ENCODE measurements around the gene RPS15.

The RPS15 gene

DNA sequence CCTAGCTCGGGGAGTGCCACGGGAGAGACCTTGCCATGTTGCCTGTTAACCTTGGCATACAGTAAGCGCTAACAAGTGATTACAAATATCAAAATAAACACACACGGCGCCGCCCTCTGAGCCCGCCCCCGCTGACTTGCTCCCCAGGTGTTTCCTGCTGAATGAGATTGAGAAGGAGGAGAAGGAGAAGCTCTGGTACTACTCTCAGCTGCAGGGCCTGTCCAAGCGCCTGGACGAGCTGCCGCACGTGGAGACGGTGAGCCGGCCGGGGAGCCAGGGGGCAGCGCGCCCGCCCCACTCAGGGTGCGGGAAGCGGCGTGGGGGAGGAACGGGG, 16.8 kb downstream of the RPS15 start:
- no peak overlapping the region for H3K4me3 ChIP-seq (ENCODE audit: low read length)

DNA sequence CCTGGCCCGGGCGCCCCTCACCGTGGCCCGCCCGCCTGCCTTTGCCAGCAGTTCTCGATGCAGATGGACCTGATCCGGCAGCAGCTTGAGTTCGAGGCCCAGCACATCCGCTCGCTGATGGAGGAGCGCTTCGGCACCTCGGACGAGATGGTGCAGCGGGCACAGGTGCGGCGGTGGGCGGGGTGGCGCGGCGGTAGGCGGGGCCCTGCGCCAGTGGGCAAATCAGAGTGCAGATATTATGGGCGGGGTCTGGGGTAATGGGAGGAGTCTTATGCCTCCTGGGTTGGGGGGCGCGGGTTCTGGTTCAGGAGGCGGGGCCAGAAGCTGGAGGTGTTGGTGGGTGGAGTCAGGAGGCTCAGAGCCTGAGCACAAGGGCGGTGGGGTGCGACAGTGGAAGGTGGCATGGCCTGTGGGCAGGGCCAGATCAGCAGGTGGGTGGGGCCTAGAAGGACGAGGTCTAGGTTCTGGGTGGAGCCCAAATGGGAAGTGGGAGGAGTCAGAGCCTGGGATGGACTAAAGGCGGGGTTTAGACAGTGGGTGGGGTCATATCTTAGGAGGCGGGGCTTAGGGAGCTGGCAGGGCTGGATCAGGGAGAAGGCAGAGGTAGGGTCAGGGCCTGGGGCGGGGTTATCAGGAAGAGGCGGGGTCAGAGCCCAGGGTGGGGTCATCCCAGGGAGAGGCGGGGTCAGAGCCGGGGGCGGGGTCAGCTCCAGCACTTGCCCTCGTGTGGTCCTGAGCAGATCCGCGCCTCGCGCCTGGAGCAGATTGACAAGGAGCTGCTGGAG, 17.3 kb downstream of the RPS15 start:
- TF ChIP-seq ZNF274 (IDR thresholded peaks at IDR 0.05; ENCODE audit: low read depth, low read length): no peak
- no peak overlapping the region for H3K4me3 ChIP-seq (ENCODE audit: low read length)

More for the DNA sequence above, 16.8 kb downstream of the RPS15 start:
- TF ChIP-seq ZNF274 (IDR thresholded peaks at IDR 0.05; ENCODE audit: low read depth, low read length): no peak

DNA sequence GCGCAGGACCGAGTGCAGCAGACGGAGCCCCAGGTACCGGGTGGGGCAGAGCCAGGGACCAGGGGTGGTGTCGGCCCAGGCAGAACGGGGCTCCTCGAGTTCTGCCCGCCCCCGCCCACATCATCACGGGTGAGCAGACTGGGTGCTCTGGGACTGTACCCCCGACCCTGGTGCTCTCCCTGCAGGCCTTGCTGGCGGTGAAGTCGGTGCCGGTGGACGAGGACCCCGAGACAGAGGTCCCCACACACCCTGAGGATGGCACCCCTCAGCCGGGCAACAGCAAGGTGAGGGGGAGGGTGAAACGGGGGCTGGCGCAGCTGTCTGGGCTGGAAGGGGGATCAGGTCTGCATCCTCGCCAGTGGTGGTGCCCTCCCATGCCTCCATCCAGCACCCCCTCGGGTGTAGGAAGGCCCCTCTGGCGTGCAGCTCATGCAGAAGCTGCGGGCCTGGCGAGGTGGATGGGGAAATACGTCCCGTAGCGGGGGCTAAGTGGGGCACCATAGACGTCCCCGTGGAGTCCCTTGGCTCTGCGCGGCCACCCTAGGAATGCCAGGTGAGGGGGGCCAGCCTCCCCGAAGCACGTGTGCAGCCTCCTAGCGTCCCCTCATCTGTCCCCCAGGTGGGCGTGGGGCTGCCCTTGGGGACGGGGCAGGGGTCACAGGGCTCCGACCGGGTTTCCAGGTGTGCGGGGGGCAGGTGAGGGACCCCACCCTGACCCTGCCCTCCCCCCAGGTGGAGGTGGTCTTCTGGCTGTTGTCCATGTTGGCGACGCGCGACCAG, 18.1 kb downstream of the RPS15 start:
- no peak for TF ChIP-seq ZNF274 (IDR thresholded peaks at IDR 0.05; ENCODE audit: low read depth, low read length)
- no peak overlapping the region for H3K4me3 ChIP-seq (ENCODE audit: low read length)

DNA sequence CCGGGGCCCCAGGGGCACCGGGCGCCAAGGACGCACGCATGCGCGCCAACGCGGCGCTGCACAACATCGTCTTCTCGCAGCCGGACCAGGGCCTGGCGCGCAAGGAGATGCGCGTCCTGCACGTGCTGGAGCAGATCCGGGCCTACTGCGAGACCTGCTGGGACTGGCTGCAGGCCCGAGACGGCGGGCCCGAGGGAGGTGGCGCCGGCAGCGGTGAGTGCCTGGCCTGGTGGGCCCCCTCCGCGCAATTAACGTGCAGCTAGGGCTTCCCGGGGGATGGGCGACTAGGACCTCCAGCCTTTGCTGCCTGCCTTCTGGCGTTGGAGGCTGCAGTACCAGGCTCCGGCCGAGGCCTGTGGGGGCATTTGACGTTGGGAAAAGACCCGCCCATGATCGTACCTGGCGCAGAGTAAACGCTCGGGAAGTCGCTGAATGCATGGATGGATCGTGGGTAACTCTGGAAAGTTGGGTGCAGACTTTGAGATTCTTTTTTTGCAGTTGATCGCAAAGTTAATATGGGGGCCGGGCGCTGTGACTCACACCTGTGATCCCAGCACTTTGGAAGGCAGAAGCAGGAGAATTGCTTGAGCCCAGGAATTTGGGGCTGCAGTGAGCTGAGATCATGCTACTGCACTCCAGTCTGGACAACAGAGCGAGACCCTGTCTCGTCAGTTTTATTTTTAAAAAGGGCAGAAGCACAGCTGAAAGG, 19.0 kb downstream of the RPS15 start:
- no peak for TF ChIP-seq ZNF274 (IDR thresholded peaks at IDR 0.05; ENCODE audit: low read depth, low read length)
- H3K4me3 ChIP-seq (ENCODE audit: low read length): no peak overlapping the region

DNA sequence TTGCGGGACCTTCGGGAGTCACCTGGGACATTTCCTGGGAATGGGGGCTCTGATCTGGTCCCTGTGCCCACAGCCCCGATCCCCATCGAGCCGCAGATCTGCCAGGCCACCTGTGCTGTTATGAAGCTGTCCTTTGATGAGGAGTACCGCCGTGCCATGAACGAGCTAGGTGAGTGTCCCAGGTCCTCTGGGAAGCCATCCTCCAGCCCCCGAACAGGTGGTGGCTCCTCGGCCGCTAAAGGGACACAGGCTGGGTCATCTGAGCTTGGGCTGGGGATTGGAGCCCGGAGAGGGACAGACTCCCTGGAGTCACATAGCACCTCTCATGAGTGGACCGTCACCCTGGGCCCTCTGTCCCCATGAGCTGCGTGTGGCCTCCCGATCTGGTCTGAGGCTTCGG, 19.7 kb downstream of the RPS15 start:
- H3K4me3 ChIP-seq (ENCODE audit: low read length): no peak overlapping the region

DNA sequence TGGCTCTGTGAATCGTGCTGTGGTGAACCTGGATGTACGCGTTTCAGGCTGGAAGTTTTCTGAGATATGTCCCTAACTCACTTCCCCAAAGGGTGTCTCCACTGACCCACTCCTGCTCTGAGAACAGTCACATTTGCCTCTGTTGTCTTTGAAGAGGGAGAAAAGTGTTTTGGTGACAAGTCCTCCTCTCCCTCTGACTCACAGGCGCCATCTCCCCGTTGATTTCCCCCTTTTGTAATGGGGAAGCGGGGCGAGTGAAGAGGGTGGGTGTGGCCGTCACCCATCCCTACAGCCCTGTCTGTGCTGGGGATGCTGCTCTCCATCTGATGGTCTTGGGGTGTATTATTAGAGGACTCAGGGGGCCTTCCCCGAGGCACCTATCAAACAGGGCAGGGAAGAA, 21.3 kb downstream of the RPS15 start:
- H3K4me3 ChIP-seq (ENCODE audit: low read length): no peak overlapping the region
- no peak for TF ChIP-seq ZNF274 (IDR thresholded peaks at IDR 0.05; ENCODE audit: low read depth, low read length)

More for the DNA sequence above, 19.7 kb downstream of the RPS15 start:
- no peak for TF ChIP-seq ZNF274 (IDR thresholded peaks at IDR 0.05; ENCODE audit: low read depth, low read length)

DNA sequence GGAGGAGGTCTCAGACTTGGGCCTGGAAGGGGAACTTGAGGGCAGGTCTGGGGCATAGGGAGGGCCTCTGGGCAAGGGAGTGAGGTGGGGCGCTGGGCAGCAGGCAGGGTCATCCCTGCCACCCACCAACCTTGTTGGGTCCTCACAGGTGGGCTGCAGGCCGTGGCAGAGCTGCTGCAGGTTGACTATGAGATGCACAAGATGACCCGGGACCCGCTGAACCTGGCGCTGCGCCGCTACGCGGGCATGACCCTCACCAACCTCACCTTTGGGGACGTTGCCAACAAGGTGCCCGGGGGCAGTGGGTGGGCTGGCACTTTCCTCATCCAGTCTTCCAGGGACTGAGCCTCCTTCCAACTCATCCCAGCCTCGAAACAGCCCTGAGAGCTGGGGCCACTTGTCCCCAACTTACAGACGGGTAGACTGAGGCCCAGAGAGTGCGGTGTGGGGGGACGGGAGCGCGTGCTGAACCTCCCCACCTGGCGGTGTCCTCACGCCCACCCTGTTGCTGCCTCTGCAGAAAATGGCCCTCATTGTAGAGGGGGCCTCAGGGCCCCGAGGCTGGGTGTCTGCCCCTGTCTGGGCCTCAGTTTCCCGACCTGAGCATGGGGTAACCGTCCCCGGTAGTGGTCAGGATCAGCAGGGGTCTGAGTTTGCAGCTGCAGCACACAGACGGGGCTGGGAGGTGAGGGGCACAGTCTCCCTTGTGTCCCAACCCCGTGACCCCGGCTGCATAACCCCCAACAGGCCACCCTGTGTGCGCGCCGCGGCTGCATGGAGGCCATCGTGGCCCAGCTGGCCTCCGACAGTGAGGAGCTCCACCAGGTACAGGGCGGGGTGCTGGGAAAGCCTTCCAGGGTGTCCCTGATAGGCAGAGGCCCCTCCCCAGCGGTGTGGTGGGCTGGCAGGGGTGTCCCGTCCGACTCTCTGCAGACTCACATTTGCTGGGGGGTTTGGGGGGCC, 22.1 kb downstream of the RPS15 start:
- no peak overlapping the region for H3K4me3 ChIP-seq (ENCODE audit: low read length)
- TF ChIP-seq ZNF274 (IDR thresholded peaks at IDR 0.05; ENCODE audit: low read depth, low read length): no peak

DNA sequence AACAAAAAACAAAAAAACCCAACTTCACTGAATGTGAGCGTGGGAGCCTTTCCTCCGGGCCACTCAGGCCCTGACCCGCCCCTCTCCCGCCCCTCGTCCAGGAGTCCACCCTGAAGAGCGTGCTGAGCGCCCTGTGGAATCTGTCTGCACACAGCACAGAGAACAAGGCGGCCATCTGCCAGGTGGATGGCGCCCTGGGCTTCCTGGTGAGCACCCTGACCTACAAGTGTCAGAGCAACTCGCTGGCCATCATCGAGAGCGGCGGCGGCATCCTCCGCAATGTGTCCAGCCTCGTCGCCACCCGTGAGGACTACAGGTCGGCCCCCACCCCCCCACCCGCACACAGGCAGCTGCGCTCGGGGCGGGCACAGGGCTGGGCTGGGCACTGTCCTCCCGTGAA, 23.7 kb downstream of the RPS15 start:
- TF ChIP-seq ZNF274 (IDR thresholded peaks at IDR 0.05; ENCODE audit: low read depth, low read length): no peak
- H3K4me3 ChIP-seq (ENCODE audit: low read length): no peak overlapping the region

DNA sequence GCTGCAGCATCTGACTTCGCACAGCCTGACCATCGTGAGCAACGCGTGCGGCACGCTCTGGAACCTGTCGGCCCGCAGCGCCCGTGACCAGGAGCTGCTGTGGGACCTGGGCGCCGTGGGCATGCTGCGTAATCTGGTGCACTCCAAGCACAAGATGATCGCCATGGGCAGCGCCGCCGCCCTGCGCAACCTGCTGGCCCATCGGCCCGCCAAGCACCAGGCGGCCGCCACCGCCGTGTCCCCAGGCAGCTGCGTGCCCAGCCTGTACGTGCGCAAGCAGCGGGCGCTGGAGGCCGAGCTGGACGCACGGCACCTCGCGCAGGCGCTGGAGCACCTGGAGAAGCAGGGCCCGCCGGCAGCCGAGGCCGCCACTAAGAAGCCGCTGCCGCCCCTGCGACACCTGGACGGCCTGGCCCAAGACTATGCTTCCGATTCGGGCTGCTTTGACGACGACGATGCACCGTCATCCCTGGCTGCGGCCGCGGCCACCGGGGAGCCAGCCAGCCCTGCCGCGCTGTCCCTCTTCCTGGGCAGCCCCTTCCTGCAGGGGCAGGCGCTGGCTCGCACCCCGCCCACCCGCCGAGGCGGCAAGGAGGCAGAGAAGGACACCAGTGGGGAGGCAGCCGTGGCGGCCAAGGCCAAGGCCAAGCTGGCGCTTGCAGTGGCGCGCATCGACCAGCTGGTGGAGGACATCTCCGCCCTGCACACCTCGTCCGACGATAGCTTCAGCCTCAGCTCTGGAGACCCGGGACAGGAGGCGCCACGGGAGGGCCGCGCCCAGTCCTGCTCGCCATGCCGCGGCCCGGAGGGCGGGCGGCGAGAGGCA, 27.2 kb downstream of the RPS15 start:
- no peak overlapping the region for H3K4me3 ChIP-seq (ENCODE audit: low read length)
- TF ChIP-seq ZNF274 (IDR thresholded peaks at IDR 0.05; ENCODE audit: low read depth, low read length): no peak

DNA sequence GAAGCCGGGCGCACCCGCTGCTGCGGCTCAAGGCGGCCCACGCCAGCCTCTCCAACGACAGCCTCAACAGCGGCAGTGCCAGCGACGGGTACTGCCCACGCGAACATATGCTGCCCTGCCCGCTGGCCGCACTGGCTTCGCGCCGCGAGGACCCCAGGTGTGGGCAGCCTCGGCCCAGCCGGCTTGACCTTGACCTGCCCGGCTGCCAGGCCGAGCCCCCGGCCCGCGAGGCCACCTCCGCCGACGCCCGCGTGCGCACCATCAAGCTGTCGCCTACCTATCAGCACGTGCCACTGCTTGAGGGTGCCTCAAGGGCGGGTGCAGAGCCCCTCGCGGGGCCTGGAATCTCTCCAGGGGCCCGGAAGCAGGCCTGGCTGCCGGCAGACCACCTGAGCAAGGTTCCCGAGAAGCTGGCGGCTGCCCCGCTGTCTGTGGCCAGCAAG, 27.8 kb downstream of the RPS15 start:
- H3K4me3 ChIP-seq (ENCODE audit: low read length): no peak overlapping the region
- TF ChIP-seq ZNF274 (IDR thresholded peaks at IDR 0.05; ENCODE audit: low read depth, low read length): no peak

DNA sequence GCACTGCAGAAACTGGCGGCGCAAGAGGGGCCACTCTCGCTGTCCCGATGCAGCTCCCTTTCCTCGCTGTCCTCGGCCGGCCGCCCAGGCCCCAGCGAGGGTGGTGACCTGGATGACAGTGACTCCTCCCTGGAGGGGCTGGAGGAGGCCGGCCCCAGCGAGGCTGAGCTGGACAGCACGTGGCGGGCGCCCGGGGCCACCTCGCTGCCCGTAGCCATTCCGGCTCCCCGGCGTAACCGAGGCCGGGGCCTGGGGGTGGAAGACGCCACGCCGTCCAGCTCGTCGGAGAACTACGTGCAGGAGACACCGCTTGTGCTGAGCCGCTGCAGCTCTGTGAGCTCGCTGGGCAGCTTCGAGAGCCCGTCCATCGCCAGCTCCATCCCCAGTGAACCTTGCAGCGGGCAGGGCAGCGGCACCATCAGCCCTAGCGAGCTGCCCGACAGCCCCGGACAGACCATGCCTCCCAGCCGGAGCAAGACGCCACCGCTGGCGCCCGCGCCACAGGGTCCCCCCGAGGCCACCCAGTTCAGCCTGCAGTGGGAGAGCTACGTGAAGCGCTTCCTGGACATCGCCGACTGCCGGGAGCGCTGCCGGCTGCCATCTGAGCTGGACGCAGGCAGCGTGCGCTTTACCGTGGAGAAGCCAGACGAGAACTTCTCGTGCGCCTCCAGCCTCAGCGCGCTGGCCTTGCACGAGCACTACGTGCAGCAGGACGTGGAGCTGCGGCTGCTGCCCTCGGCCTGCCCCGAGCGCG, 28.4 kb downstream of the RPS15 start:
- H3K4me3 ChIP-seq (ENCODE audit: low read length): no peak overlapping the region
- no peak for TF ChIP-seq ZNF274 (IDR thresholded peaks at IDR 0.05; ENCODE audit: low read depth, low read length)

DNA sequence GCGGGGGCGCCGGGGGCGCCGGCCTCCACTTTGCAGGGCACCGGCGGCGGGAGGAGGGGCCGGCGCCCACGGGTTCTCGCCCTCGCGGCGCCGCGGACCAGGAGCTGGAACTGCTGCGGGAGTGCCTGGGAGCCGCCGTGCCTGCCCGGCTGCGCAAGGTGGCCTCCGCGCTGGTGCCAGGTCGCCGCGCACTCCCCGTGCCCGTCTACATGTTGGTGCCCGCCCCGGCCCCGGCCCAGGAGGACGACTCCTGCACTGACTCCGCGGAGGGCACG, 29.0 kb downstream of the RPS15 start:
- H3K4me3 ChIP-seq (ENCODE audit: low read length): no peak overlapping the region
- TF ChIP-seq ZNF274 (IDR thresholded peaks at IDR 0.05; ENCODE audit: low read depth, low read length): no peak
